ENCODE data around the gene EEIG1. TPM values are rescaled to one million over a fixed set of nuclear protein-coding genes. Genes with fewer than 3 reads are reported as not detected.
A peak's percentile ranks its signal among the peaks of the same experiment; 100 is the strongest.

Gene EEIG1
- polyA plus RNA-seq (2013, experiment 1 of 2) = 22.0 TPM
- 22.8 TPM for polyA plus RNA-seq (2013, experiment 2 of 2)

- no peaks in the 10 kb centered on the region for H3K27me3 ChIP-seq (ENCODE audit: control insufficient read depth in 3 of 3, insufficient read depth in 3 of 3, low read depth in 1 of 3, low read length in 3 of 3)
- H3K9ac ChIP-seq (ENCODE audit: low read depth, low read length, poor library complexity) = peak within 1 kb of the TSS; percentile 96
- H4K8ac ChIP-seq (ENCODE audit: low read depth, low read length) = peak within 1 kb of the TSS; percentile 0
- no CpG with 5 or more reads among the region's 93 CpGs for WGBS, 2 donors (ENCODE audit: extremely low coverage in 2 of 2, insufficient read length in 2 of 2, insufficient replicate concordance in 1 of 2)
- peaks cover 0 to 9% of the 10 kb centered on the region in 2 donors for H3K36me3 ChIP-seq (replicated peaks in 1 of 2; ENCODE audit: control insufficient read depth in 2 of 2, insufficient read depth in 2 of 2, low read length in 2 of 2)
- H3K79me1 ChIP-seq (ENCODE audit: low read depth, low read length) = no peaks in the 10 kb centered on the region
- H3K14ac ChIP-seq (ENCODE audit: low read length) = peak within 1 kb of the TSS; percentile 89
- H2BK15ac ChIP-seq (ENCODE audit: low read length) = peak within 1 kb of the TSS; percentile 65
- peak within 1 kb of the TSS; percentile 77 for H3K23ac ChIP-seq (ENCODE audit: low read depth, low read length, poor library complexity)
- H3K4me1 ChIP-seq (ENCODE audit: control insufficient read depth in 2 of 2, insufficient read depth in 1 of 2, low read depth in 1 of 2, low read length in 2 of 2) = peaks cover 25 to 30% of the 10 kb centered on the region in 2 donors
- peak within 1 kb of the TSS; percentile 25 for H2BK120ac ChIP-seq (ENCODE audit: low read depth, low read length)
- H2BK5ac ChIP-seq (ENCODE audit: low read length) = peak within 1 kb of the TSS; percentile 61
- peak within 1 kb of the TSS; percentile 76 to 93 for H3K4me3 ChIP-seq (ENCODE audit: low read length in 2 of 2)
- H3K4me2 ChIP-seq (ENCODE audit: insufficient read depth, low read length, poor library complexity, severe bottlenecking) = peak within 1 kb of the TSS; percentile 93
- H3K27ac ChIP-seq (replicated peaks; ENCODE audit: low read length) = peak within 1 kb of the TSS; percentile 90
- DNase-seq (ENCODE audit: low spot score) = peak; percentile 96
- peak within 1 kb of the TSS; percentile 98 for H2AFZ ChIP-seq (ENCODE audit: low read length)
- H3K4ac ChIP-seq (ENCODE audit: low read length) = peak within 1 kb of the TSS; percentile 57
- no peaks in the 10 kb centered on the region for H3K9me3 ChIP-seq (replicated peaks in 1 of 2; ENCODE audit: control insufficient read depth in 2 of 2, insufficient read depth in 1 of 2, low read depth in 1 of 2, low read length in 2 of 2)
- peak within 1 kb of the TSS; percentile 44 for H2AK5ac ChIP-seq (ENCODE audit: low read depth, low read length)
- H4K91ac ChIP-seq (ENCODE audit: low read depth, low read length, poor library complexity) = peak within 1 kb of the TSS; percentile 95
- H3K18ac ChIP-seq (ENCODE audit: low read length) = peak within 1 kb of the TSS; percentile 94
- peak within 1 kb of the TSS; percentile 76 for H2BK12ac ChIP-seq (ENCODE audit: low read length)
These were observed at the start of gene EEIG1 for GRCh38 chr9:127980706-127981558. TSS of gene EEIG1 (minus strand) at chr9:127980989. CDS start at chr9:127980137, 852 bp downstream.

- Histone ChIP-seq H3K36me3 (replicated peaks in 1 of 2; ENCODE audit: control insufficient read depth in 2 of 2, insufficient read depth in 2 of 2, low read length in 2 of 2) (no peaks in the 10 kb centered on the region), H2AFZ (ENCODE audit: low read length) (no peak overlapping the region), H3K27ac (replicated peaks; ENCODE audit: low read length) (no peak overlapping the region), H2BK15ac (ENCODE audit: low read length) (no peak overlapping the region), H3K4me2 (ENCODE audit: insufficient read depth, low read length, poor library complexity, severe bottlenecking) (no peak overlapping the region), H3K9me3 (replicated peaks in 1 of 2; ENCODE audit: control insufficient read depth in 2 of 2, insufficient read depth in 1 of 2, low read depth in 1 of 2, low read length in 2 of 2) (no peaks in the 10 kb centered on the region), H4K91ac (ENCODE audit: low read depth, low read length, poor library complexity) (no peak overlapping the region), H3K79me1 (ENCODE audit: low read depth, low read length) (no peaks in the 10 kb centered on the region), H3K27me3 (ENCODE audit: control insufficient read depth in 3 of 3, insufficient read depth in 3 of 3, low read depth in 1 of 3, low read length in 3 of 3) (peaks cover 0 to 3% (median 0%) of the 10 kb centered on the region in 3 experiments), H3K14ac (ENCODE audit: low read length) (no peak overlapping the region), H2BK5ac (ENCODE audit: low read length) (no peak overlapping the region), H3K4ac (ENCODE audit: low read length) (no peak overlapping the region), H4K8ac (ENCODE audit: low read depth, low read length) (no peak overlapping the region), H3K23ac (ENCODE audit: low read depth, low read length, poor library complexity) (no peak overlapping the region), H2AK5ac (ENCODE audit: low read depth, low read length) (no peak overlapping the region), H3K9ac (ENCODE audit: low read depth, low read length, poor library complexity) (no peak overlapping the region), H2BK12ac (ENCODE audit: low read length) (no peak overlapping the region), H2BK120ac (ENCODE audit: low read depth, low read length) (no peak overlapping the region), H3K4me3 (ENCODE audit: low read length in 2 of 2) (no peak overlapping the region), H3K18ac (ENCODE audit: low read length) (no peak overlapping the region), H3K4me1 (ENCODE audit: control insufficient read depth in 2 of 2, insufficient read depth in 1 of 2, low read depth in 1 of 2, low read length in 2 of 2) (peaks cover 2 to 6% of the 10 kb centered on the region in 2 donors)
- no peak for DNase-seq (ENCODE audit: low spot score)
- no CpG with 5 or more reads among the region's 4 CpGs for WGBS, 2 donors (ENCODE audit: extremely low coverage in 2 of 2, insufficient read length in 2 of 2, insufficient replicate concordance in 1 of 2)
These were observed 46.9 kb upstream of the EEIG1 start for GRCh38 chr9:128027705-128028104.

- no peak overlapping the region for H3K4ac ChIP-seq (ENCODE audit: low read length)
- peak overlapping the region; percentile 81 for H3K18ac ChIP-seq (ENCODE audit: low read length)
- no peak overlapping the region for H2BK120ac ChIP-seq (ENCODE audit: low read depth, low read length)
- H3K23ac ChIP-seq (ENCODE audit: low read depth, low read length, poor library complexity) = no peak overlapping the region
- H2BK5ac ChIP-seq (ENCODE audit: low read length) = peak overlapping the region; percentile 26
- H3K4me1 ChIP-seq (ENCODE audit: control insufficient read depth in 2 of 2, insufficient read depth in 1 of 2, low read depth in 1 of 2, low read length in 2 of 2) = peaks cover 2 to 7% of the 10 kb centered on the region in 2 donors
- no peaks in the 10 kb centered on the region for H3K36me3 ChIP-seq (replicated peaks in 1 of 2; ENCODE audit: control insufficient read depth in 2 of 2, insufficient read depth in 2 of 2, low read length in 2 of 2)
- no peak overlapping the region for H4K91ac ChIP-seq (ENCODE audit: low read depth, low read length, poor library complexity)
- no CpG with 5 or more reads among the region's 11 CpGs for WGBS, 2 donors (ENCODE audit: extremely low coverage in 2 of 2, insufficient read length in 2 of 2, insufficient replicate concordance in 1 of 2)
- H3K9ac ChIP-seq (ENCODE audit: low read depth, low read length, poor library complexity) = no peak overlapping the region
- H3K14ac ChIP-seq (ENCODE audit: low read length) = peak overlapping the region; percentile 58
- H3K79me1 ChIP-seq (ENCODE audit: low read depth, low read length) = no peaks in the 10 kb centered on the region
- H4K8ac ChIP-seq (ENCODE audit: low read depth, low read length) = no peak overlapping the region
- DNase-seq (ENCODE audit: low spot score) = no peak
- no peak overlapping the region for H2AFZ ChIP-seq (ENCODE audit: low read length)
- H3K27me3 ChIP-seq (ENCODE audit: control insufficient read depth in 3 of 3, insufficient read depth in 3 of 3, low read depth in 1 of 3, low read length in 3 of 3) = peaks cover 0 to 7% (median 0%) of the 10 kb centered on the region in 3 experiments
- H2BK15ac ChIP-seq (ENCODE audit: low read length) = no peak overlapping the region
- H3K4me2 ChIP-seq (ENCODE audit: insufficient read depth, low read length, poor library complexity, severe bottlenecking) = no peak overlapping the region
- H3K9me3 ChIP-seq (replicated peaks in 1 of 2; ENCODE audit: control insufficient read depth in 2 of 2, insufficient read depth in 1 of 2, low read depth in 1 of 2, low read length in 2 of 2) = peaks cover 0 to 2% of the 10 kb centered on the region in 2 donors
- peak overlapping the region; percentile 15 for H2AK5ac ChIP-seq (ENCODE audit: low read depth, low read length)
- no peak overlapping the region for H2BK12ac ChIP-seq (ENCODE audit: low read length)
- H3K27ac ChIP-seq (replicated peaks; ENCODE audit: low read length) = no peak overlapping the region
- H3K4me3 ChIP-seq (ENCODE audit: low read length in 2 of 2) = no peak overlapping the region
These were observed 46.2 kb upstream of the EEIG1 start for GRCh38 chr9:128026773-128027541.
